Suppressor macrophage treated with lipopolysaccharide for 1 hour (primary cell): Measurements from ENCODE around the gene ICE2.

ENCODE experiments used
- DNase-seq, 3 donors: peaks; one replicate each; pipeline ENCODE4 v3.0.0-alpha.2; 2020 to 2022

ICE2 gene

GRCh38 chr15:60386615-60387014 lies 92.3 kb downstream of the ICE2 start:
- peak in 1 of 3 donors; percentile 5 for DNase-seq

GRCh38 chr15:60385620-60386552 lies 93.1 kb downstream of the ICE2 start:
- DNase-seq, result peak in 2 of 3 donors; percentile 2 to 32

GRCh38 chr15:60384526-60385126 lies 94.3 kb downstream of the ICE2 start:
- no peak for DNase-seq

- DNase-seq, result no peak
These were observed 94.9 kb downstream of the ICE2 start for GRCh38 chr15:60384053-60384452.

- no peak for DNase-seq
These were observed 95.9 kb downstream of the ICE2 start for GRCh38 chr15:60382773-60383674.

GRCh38 chr15:60381148-60381788 lies 97.7 kb downstream of the ICE2 start:
- peak in 2 of 3 donors; percentile 49 to 61 for DNase-seq

- DNase-seq, result no peak
These were observed 99.2 kb downstream of the ICE2 start for GRCh38 chr15:60379525-60380274.

GRCh38 chr15:60379185-60379524 lies 99.8 kb downstream of the ICE2 start:
- no peak for DNase-seq

- DNase-seq, result no peak
These were observed 102.3 kb downstream of the ICE2 start for GRCh38 chr15:60376677-60377095.

GRCh38 chr15:60375306-60375705 lies 103.6 kb downstream of the ICE2 start:
- no peak for DNase-seq

- DNase-seq, result peak in 1 of 3 donors; percentile 45
These were observed 104.3 kb downstream of the ICE2 start for GRCh38 chr15:60374628-60375081.

GRCh38 chr15:60374209-60374608 lies 104.7 kb downstream of the ICE2 start:
- no peak for DNase-seq

GRCh38 chr15:60373745-60374144 lies 105.2 kb downstream of the ICE2 start:
- no peak for DNase-seq

GRCh38 chr15:60373327-60373726 lies 105.6 kb downstream of the ICE2 start:
- DNase-seq, result no peak

- no peak for DNase-seq
These were observed 106.2 kb downstream of the ICE2 start for GRCh38 chr15:60372756-60373155.

GRCh38 chr15:60372227-60372626 lies 106.7 kb downstream of the ICE2 start:
- no peak for DNase-seq

GRCh38 chr15:60371175-60372051 lies 107.5 kb downstream of the ICE2 start:
- peak; percentile 39 to 46 (median 39) for DNase-seq

GRCh38 chr15:60370869-60371136 lies 108.1 kb downstream of the ICE2 start:
- no peak for DNase-seq

GRCh38 chr15:60370105-60370868 lies 108.7 kb downstream of the ICE2 start:
- DNase-seq, result no peak

GRCh38 chr15:60369696-60370095 lies 109.2 kb downstream of the ICE2 start:
- no peak for DNase-seq
